Right lobe of liver (tissue), 6 donors: ENCODE data around the gene YWHAH. TPM values are rescaled to one million over a fixed set of nuclear protein-coding genes. Genes with fewer than 3 reads are reported as not detected.

ENCODE experiments used
- ATAC-seq, 4 donors: fragments of 200-7000 bp; cut with Tn5 transposase; one replicate each; pipeline ENCODE4 v1.9.1; 2020; ENCODE audit warnings: mild to moderate bottlenecking in 4 of 4, moderate library complexity in 4 of 4
- DNase-seq, 3 donors: peaks; one replicate each; pipeline ENCODE4 v3.0.0-alpha.2; 2020
- H3K27ac ChIP-seq, 3 donors: fragments of 200-600 bp; one replicate each; pipeline ENCODE4 v1.8.0; 2022
- H3K27me3 ChIP-seq, 2 donors: fragments of 200-600 bp; one replicate each; pipeline ENCODE4 v1.8.0; 2022
- H3K36me3 ChIP-seq, 4 donors: fragments of 200-600 bp; sonication (generic) in 1 of 4; one replicate each; pipeline versions ENCODE4 v1.5.1 to v1.8.0; 2017 to 2022; ENCODE audit warnings: control low read depth in 1 of 4
- H3K4me1 ChIP-seq, 4 donors: fragments of 200-600 bp; sonication (generic) in 1 of 4; one replicate each; pipeline versions ENCODE4 v1.5.1 to v1.8.0; 2017 to 2022; ENCODE audit warnings: control low read depth in 1 of 4
- H3K4me3 ChIP-seq, 3 donors: fragments of 200-600 bp; one replicate each; pipeline ENCODE4 v1.8.0; 2022
- H3K9me3 ChIP-seq, 4 donors: fragments of 200-600 bp; sonication (generic) in 1 of 4; one replicate each; pipeline versions ENCODE4 v1.5.1 to v1.8.0; 2017 to 2022; ENCODE audit warnings: control low read depth in 1 of 4
- POLR2A ChIP-seq: fragments of 450-650 bp; IDR thresholded peaks from one replicate; pipeline ENCODE4 v1.6.1; 2017; ENCODE audit warnings: antibody characterized with exemption, mild to moderate bottlenecking
- WGBS: methylation state at CpG from one replicate; pipeline ENCODE4 v1.1.6; 2018; ENCODE audit warnings: low coverage, low lambda C conversion rate; ENCODE audit not compliant: insufficient coverage; ENCODE audit errors: missing lambda C conversion rate; 5-methylcytosine and 5-hydroxymethylcytosine counted together
- intact Hi-C, 2 donors: fragments of 100-400 bp; cut with DNase I; formaldehyde crosslinking; loops; one replicate each; pipeline versions ENCODE4 v1.11.2 to v1.14.1; 2022
- total RNA-seq, 6 experiments: library from RNA; depleted of rRNA in 2 of 6; stranded (reverse); fragments of >200 nt in 2 of 6; fragmentation: NEBNext Ultra II Directional in 3 of 6; extraction: Animal tissue kit (Norgen Biotek cat#: 25700) in 3 of 6; gene quantifications; one replicate each; pipeline versions ENCODE4 v1.1.0 to v1.2.4, GENCODE V29; 2016 to 2023
- TF ChIP-seq, protein P1 (sequence below), 4 donors: fragments of 200-600 bp in 3 of 4; fragments of 450-650 bp in 1 of 4; IDR thresholded peaks; one replicate each; pipeline versions ENCODE4 v1.5.1 to v1.8.0; 2016 to 2022; ENCODE audit warnings: antibody characterized with exemption in 4 of 4, mild to moderate bottlenecking in 2 of 4
- donor health status: DM: no; HTN: yes; CAD: no.
- donor health status: DM: no; HTN: no; CAD: no.
- donor health status: DM: no; HTN: no; CAD: no.
- donor health status: DM: no; HTN: yes; CAD: no.
- donor health status: DM: no; HTN: yes; CAD: no.

The YWHAH gene
- total RNA-seq, 6 experiments from 2014 or later = 35.8 to 97.5 (median 59.1) TPM

DNA sequence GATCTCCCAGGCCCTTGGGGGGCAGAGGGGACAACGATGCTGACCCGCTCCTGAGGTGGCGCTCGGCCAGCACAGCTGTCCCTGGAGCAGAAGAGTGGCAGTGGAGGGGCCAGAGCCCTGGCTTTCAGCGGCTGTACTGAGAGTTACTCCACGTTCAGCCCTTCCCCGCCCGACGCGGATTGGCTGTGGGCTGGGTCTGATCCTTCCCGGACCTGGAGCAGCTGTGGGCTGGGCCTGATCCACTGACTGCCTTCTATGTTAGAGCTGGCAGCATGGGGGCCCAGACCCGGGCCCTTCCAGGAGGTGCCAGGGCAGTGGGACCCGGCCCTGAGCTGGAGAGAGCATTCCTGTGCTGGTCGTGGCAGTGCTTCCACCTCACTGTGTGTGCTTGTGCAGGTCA is 27.8 kb downstream of the YWHAH start:
- H3K27me3 ChIP-seq = no peaks in the 10 kb centered on the region
- no peaks in the 10 kb centered on the region for H3K36me3 ChIP-seq
- peak in 1 of 3 donors; percentile 55 for DNase-seq
- no peak overlapping the region for H3K4me3 ChIP-seq
- H3K4me1 ChIP-seq = peaks cover 0 to 16% (median 2%) of the 10 kb centered on the region in 4 donors
- ATAC-seq = no peak
- intact Hi-C loops = no loop called here
- no peaks in the 10 kb centered on the region for H3K9me3 ChIP-seq
- TF ChIP-seq, protein P1, sequence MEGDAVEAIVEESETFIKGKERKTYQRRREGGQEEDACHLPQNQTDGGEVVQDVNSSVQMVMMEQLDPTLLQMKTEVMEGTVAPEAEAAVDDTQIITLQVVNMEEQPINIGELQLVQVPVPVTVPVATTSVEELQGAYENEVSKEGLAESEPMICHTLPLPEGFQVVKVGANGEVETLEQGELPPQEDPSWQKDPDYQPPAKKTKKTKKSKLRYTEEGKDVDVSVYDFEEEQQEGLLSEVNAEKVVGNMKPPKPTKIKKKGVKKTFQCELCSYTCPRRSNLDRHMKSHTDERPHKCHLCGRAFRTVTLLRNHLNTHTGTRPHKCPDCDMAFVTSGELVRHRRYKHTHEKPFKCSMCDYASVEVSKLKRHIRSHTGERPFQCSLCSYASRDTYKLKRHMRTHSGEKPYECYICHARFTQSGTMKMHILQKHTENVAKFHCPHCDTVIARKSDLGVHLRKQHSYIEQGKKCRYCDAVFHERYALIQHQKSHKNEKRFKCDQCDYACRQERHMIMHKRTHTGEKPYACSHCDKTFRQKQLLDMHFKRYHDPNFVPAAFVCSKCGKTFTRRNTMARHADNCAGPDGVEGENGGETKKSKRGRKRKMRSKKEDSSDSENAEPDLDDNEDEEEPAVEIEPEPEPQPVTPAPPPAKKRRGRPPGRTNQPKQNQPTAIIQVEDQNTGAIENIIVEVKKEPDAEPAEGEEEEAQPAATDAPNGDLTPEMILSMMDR (IDR thresholded peaks at IDR 0.05) = no peak
- TF ChIP-seq POLR2A = no peak
- WGBS = 69% methylated on average over 2 of the region's 14 CpGs
- H3K27ac ChIP-seq = no peak overlapping the region

DNA sequence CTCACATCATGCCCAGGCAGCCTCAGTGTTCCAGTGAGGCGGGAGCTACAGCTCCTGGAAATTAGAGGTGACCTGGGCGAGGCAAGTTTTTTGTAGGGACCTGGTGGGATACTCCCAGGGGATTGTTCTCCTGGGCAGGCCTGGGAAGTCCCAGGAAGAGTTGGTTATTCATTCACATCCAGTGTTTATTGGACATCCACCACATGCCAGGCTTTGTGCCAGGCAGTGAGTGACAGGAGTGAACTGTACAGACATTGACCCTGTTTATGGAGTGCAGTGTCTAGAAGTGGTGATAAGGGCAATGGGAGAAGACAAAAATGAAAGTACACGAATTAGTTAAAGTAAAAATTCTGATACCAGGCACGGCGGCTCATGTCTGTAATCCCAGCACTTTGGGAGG is 29.4 kb downstream of the YWHAH start:
- ATAC-seq (peak; percentile 61 to 78 (median 78)), DNase-seq (peak; percentile 87 to 91 (median 90))
- no peak for TF ChIP-seq POLR2A
- TF ChIP-seq, protein P1 (IDR thresholded peaks at IDR 0.05) = no peak
- intact Hi-C loops = no loop called here
- H3K36me3 ChIP-seq = no peaks in the 10 kb centered on the region
- H3K27ac ChIP-seq = peak overlapping the region; percentile 50 to 80 (median 80)
- H3K9me3 ChIP-seq = no peaks in the 10 kb centered on the region
- H3K4me1 ChIP-seq = peaks cover 0 to 16% (median 2%) of the 10 kb centered on the region in 4 donors
- WGBS = 15% methylated on average over 5 of the region's 5 CpGs
- H3K27me3 ChIP-seq = no peaks in the 10 kb centered on the region
- H3K4me3 ChIP-seq = peak overlapping the region in 2 of 3 donors; percentile 32 to 35

DNA sequence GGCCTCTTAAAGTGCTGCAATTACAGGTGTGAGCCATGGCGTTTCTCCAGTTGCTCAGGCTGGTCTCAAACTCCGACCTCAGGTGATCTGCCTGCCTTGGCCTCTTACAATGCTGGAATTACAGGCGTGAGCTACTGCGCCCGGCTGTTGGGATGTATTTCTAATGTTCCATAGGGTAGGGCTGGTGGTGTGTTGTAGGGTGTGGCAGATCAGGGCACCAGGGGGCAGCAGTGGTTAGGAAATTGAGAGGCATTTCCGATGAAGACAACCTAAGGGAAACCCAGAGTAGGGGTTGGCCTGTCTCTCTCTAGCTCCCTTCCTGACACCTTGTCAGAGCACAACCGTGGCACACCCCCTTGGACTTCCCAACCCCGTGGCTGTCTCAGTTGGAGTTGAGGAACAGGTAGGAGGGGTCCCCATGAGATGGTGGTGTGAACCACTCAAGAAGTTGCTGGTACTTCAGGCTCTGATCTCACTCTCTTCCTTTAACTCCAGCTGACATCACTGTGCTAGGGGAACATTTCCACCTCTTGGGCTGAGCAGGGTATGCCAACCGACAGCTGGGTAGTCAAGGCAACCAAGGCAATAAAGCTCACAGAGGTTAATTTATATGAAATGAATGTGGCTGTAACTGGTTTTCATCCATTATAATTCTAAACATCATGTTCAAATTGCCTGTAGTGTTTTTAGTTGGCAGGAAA is 33.0 kb downstream of the YWHAH start:
- H3K4me3 ChIP-seq = no peak overlapping the region
- no peak overlapping the region for H3K27ac ChIP-seq
- DNase-seq (peak; percentile 76 to 79 (median 78)), ATAC-seq (peak; percentile 70 to 78 (median 74))
- WGBS = 18% methylated on average over 4 of the region's 9 CpGs
- H3K27me3 ChIP-seq = no peaks in the 10 kb centered on the region
- H3K36me3 ChIP-seq = no peaks in the 10 kb centered on the region
- TF ChIP-seq POLR2A = no peak
- TF ChIP-seq, protein P1 (IDR thresholded peaks at IDR 0.05) = peak; percentile 64 to 74 (median 71)
- peaks cover 0 to 11% (median 0%) of the 10 kb centered on the region in 4 donors for H3K4me1 ChIP-seq
- intact Hi-C loops = loop anchor here (5.0 kb wide), 1 partner anchor 105 kb away; no protein-coding TSS in a partner anchor
- H3K9me3 ChIP-seq = no peaks in the 10 kb centered on the region

DNA sequence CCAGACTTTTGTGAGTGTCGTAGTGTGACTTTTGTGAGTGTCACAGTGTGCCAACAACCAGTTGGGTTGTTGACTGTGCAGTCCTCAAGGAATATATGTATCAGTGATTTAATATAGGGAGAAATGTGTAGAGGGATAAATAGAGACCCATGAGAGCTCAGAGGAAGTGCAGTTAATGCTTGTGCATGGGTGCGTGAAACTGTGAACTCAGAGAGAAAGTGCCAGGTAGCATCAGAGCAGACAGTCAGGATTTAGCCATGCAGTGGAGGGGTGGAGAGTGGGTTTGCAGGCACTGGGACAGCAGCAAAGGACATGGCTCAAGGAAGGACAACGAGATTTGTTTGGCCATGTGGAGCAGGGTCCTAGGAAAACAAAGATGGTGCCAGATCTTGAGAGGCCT is 33.6 kb downstream of the YWHAH start:
- TF ChIP-seq POLR2A = no peak
- TF ChIP-seq, protein P1 (IDR thresholded peaks at IDR 0.05) = no peak
- H3K4me3 ChIP-seq = no peak overlapping the region
- H3K9me3 ChIP-seq = no peaks in the 10 kb centered on the region
- H3K27me3 ChIP-seq = no peaks in the 10 kb centered on the region
- no peak overlapping the region for H3K27ac ChIP-seq
- DNase-seq (no peak), ATAC-seq (no peak)
- peaks cover 0 to 11% (median 0%) of the 10 kb centered on the region in 4 donors for H3K4me1 ChIP-seq
- 77% methylated on average over 3 of the region's 3 CpGs for WGBS
- H3K36me3 ChIP-seq = no peaks in the 10 kb centered on the region
- intact Hi-C loops = loop anchor here (5.0 kb wide), 1 partner anchor 104 kb away; no protein-coding TSS in a partner anchor
